Stimulated activated CD8-positive, alpha-beta memory T cell treated with anti-CD3 and anti-CD28 coated beads, Interleukin-4, amount 100 ng/mL, for 48 hours (primary cell): ENCODE data around the gene MOB3B.
"Not testable (repeated sequence)": the region's sequence is repeated elsewhere in the genome, so short reads cannot be mapped to it uniquely, and the experiment has no call there.

Experiments used
- DNase-seq: peaks from one replicate; pipeline ENCODE4 v3.0.0-alpha.2; 2020

MOB3B gene

DNA sequence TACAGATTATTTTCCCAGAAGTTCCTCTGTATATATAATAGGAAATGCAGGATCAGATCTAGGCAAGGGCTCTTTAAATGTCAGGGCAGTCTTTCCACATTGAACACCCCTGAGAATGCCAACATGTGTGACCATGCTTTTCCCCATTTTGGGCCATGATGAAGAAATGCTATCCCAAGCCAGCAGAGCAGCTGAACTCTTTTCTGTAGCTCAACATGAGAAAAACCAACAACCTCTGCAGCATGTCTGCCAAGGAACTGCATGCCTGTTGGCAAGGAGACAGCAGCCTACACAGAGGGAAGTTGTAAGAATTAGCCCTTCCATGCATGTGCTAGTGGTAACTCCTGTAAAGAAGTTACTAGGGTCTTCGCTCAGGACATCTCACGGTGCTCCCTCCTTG lies 15.1 kb downstream of the MOB3B start:
- DNase-seq = no peak

DNA sequence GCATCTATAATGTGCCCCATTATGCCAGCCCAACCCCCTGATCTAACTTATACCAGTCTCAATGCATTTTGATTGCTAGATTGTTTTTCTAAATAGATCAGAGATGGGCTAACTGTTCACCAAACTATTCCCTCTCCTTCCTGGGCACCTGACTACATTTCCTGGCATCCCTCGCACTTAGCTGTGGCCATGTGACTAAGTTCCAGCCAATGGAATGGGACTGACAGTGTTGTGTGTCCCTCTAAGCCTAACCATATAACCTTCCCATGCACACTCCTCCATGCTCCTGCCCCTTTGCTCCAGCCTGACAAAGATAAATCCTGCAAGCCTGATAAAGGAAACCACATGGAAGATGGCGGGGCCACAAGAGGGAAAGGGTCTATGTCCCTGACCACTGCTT lies 17.8 kb downstream of the MOB3B start:
- DNase-seq = no peak

DNA sequence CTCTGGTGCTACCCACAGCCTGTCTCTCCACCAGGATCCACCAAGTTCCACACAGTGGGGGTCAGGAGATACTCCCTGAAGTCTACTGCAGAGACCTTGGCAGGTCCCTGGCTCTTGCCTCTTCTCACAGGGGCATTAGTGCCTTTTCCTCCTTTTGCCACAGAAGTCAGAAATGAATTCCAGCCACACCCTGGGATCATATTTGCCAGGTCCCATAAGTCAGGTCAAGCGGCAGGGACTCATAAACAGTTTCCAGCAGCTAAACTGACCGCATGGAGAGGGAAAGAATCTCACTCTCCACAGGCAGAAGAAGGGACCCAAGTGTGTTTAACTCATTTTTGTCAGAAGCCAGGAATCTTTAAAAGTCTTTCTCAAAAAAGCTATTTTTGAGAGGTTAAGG lies 18.8 kb downstream of the MOB3B start:
- DNase-seq = no peak

DNA sequence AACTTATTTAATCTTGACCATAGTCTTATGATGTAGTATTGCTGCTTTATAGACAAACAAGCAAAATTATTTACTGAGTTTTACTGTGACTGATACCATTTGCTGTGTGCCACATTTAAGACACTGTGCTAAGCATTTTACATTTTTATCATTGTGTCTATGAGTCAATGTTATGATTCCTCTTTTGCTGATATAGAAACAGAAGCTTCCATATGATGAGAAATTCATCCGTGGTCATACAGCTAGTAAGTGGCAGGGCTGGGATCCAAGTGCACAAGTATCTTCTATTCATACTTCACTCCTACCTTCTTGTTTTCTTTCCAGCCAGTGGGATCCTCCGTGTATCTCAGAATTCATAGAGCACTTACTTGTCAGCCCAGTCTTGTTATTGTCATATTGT lies 22.6 kb downstream of the MOB3B start:
- DNase-seq = no peak

DNA sequence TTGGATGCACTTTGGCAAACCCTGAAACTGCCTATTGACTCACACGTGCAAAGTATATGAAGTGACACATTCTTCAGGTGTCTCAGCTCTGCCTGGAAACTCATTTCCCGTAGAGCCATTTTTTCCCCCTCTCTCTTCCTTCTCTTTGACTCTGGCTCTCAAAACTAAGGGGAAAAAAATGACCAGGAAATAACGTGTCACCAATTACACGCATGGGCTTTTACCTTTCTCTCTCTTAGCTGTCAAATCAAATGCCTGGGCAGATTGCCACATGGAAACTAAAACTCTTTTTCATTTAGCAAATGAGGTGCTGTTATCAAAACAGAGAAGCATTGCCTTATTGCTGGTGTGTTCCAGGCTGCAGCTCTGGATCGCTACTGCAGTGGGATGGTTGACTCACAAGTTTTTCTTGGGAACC lies 23.9 kb downstream of the MOB3B start:
- no peak for DNase-seq

DNA sequence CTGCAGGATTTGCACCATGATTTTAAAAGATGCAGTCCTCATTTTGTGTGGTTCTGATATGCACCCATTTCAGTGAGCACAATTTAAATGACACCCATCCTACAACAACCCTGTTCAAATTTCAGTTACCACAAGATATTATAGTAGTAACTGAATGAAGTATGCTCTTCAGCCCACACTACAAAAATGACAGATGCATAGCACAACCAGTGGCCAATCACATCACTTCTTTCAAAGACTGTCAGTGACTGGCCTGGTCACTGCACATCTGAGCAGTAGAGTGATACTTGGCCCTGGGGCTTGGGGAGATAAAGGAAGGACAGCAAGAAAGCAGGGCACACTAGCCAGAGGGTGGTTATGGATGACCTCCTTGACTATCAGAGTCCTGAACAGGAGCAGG lies 25.4 kb downstream of the MOB3B start:
- DNase-seq = no peak

DNA sequence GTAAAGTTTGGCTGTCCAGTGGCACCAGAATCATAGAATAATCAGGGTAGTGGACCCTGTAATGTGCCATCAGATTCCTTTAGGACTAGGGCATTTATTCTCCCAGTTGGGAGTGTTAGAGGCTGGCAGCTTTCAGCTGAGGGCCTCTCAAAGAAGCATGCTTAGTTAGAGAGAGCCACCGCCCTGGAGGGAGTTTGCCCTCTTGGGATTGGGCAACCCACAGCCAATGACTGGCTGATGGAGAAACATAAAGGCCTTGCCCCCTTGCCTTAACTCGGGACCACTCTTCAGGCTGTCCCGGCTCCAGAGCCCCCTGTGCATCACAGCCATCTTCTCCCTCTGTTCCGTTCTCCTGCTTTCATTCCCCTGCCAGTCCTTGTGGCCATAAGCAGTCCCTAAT lies 26.0 kb downstream of the MOB3B start:
- DNase-seq = no peak

DNA sequence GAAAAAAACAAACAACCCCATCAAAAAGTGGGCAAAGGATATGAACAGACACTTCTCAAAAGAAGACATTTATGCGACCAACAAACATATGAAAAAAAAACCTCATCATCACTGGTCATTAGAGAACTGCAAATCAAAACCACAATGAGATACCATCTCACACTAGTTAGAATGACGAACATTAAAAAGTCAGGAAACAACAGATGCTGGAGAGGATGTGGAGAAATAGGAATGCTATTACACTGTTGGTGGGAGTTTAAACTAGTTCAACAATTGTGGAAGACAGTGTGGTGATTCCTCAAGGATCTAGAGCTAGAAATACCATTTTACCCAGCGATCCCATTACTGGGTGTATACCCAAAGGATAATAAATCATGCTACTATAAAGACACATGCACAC lies 28.7 kb downstream of the MOB3B start:
- not testable (repeated sequence) for DNase-seq

DNA sequence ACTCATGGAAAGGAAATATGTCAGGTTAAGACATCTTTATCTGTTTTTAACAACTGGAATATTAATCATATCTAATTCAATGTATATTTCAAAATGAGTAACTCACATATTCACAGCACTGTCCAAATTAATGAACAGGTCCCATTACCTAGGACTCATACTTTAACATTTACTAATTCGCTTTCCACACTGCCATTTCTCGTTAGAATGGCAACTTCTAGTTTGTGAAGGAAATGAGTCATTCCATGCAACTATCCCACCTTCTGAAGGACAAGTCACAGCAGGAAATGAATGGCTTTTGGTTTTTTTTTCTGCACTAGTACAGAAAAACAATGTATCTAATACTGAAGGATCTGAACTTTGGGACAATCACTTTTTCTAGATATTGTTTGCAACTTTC lies 30.2 kb downstream of the MOB3B start:
- no peak for DNase-seq

DNA sequence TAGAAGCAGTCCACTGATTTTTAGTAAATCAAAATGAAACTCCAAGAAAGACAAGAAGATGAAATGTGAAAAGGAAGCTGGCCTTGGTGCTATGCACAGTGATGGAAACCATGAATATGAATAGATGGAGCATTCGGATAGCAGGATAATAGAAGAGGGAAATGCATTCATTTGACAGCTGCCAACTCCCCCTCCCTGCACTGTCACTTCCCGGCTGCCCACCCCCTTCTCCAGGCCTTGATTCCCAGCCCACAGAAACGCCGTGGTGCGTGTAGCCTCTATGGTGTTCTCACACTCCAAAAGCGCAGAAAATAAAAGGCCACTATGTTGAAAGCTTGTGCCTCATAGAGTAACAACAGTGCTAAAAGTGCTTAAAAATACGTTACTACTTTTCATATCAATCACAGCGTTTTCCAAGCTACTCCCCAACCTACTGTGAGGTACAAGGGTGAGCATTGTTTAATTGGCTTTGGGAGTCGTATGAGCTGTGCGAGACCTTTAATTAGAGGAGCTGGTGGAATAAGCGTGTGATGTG lies 31.7 kb downstream of the MOB3B start:
- no peak for DNase-seq

DNA sequence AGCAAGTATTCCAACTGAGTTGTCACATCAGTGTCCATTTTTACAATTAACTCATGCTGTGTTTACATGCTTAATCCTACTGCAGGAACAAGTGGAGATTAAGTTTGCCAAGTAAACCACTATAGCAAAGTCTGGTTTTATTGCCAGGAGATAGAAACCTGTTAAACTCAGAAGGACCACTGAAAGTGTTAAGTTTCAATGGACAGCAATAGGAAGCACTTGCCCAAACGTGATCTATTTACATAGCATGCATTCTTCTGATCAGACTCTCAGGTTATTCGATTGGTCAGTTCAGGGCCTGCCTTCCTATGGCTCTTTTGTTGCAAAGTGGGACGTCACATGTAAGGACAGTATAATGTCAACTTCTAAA lies 33.5 kb downstream of the MOB3B start:
- DNase-seq = no peak

DNA sequence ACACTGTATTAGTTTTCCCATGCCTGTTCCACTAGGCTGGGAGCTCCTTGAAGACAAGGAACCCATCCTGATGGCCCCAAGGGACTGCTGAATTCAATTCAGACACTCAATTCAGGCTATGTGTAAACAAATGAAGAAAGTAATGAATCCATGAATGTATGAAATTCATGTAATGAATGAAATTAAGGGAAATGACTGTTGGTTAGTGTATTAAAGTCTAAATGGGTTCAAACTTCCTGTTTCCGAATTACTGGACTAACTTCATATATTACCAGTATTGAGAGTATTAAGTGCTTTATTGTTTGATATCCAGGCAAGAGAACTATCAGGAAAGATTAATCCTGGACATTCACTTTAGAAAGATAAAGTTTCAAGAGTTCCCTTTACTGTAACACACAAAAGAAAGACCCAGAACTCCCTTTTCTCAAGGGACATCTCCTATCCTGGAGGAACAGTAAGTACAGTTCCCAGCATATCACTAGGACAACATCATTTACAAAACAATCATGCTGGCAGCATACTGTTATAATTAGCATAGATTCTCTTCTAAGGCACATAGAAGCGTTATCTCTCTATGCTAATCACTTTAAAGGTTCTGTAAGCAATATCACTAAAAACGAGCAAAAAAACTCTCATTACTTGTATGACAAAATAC lies 34.0 kb downstream of the MOB3B start:
- DNase-seq = no peak

DNA sequence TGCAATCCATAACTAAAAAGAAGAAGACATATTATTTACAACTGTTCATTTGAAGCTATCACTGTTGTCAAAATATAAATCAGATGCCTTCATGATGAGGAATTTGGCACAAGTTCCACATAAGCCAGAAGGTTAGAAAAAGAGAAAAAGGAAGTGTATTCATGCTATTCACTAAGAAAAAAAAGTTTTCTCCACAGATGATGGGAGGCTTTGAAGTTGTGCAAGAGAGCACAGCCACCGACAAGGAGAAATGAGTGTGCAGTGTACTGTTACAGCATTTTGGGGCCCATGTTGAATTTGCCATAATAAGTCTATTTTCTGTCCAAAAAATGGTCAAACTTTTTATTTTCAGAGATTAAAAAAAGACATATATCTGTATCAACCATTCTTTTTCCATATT lies 38.5 kb downstream of the MOB3B start:
- no peak for DNase-seq

DNA sequence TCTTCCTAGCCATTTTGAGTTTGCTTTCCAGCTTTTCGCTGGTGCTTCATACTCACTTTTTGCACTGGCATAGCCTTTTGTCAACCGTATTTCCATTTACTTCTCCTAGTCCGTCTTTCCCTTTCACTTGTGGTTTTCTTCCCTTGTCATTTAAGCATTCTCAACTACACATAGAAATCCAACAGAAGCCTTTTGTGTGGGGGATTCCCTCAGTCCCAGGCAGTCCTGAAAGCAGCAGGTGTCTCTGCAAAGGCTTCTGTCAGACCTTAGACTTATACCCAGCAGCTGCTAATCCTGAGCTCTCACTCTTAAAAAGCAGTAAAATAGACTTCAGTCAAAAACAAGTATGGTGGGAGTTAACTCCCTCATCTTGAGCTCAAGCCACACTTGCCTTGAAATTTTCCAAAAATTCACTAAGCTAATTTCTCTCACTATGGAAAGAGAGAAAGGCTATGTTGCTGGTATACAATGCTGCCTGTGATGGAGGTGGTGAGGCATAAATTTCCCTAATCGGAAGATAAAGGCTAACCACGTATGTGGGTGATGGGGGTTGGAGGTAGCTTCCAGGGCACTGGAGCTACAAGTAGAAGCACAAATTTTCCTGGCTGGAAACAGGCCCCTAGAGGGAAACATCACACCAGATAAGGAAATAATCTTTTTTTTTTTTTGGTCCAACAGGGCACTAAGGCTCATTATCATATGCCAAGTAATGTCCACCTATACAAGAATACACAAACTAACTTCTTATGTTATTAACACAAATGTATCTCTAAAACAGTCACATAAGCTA lies 40.3 kb downstream of the MOB3B start:
- DNase-seq = no peak

DNA sequence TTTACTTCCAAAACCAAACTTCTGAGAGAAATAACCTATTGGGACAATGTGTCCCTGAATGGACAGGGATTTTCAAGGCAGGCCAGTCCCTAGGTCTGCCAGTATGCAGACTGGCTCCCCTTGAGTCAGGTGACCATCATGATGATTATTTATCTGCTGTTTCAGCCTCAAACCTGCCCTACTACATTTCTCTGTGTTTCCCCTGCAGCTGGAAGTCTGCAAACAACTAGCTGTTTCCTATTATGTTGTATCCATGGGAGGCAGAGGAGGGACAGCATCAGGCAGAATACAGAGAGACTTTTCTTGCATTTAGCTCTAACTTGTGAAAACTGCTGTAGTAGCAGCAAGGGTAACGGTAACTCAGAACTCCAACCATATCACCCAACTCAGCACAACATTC lies 41.7 kb downstream of the MOB3B start:
- no peak for DNase-seq

DNA sequence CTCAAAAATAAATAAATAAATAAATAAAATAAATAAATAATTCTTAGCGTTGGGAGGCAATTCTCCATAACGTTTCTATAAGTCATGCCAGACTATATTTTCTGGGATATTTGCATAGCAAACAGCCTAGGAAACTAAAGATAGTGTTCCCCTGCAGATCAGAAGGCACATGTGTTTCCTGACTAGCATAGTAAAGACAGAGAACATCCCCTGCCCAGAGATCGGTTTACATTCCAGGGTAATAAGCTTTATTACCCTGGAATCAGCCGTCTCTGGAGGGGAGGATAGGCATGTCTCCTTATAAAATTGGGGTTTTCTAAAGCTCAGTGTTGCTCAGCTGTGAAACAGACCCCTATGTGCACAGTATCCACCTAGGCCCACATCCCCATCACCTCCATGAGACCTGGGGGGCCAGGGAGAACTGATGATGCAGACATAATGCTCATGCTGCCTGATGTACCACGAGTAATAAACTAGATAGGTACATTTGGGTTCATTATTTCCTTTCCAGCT lies 42.4 kb downstream of the MOB3B start:
- no peak for DNase-seq

DNA sequence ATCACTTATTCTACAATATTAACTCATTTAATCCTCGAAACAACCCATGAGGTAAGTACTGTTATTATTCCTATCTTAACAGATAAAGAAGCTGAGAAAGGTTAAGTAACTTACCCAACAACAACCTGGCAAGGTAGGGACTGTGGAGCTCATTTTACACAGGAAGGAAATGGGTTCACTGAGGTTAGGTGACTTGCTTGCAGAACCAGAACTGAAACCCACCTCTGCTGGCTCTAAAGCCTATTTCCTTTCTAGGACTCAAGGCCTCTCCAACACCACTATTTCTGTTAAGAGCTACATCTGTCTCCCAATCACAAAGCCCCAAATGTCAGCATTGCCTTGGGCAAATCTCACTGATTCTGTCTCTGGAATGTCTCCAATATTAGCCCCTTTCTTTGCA lies 44.5 kb downstream of the MOB3B start:
- DNase-seq = no peak

DNA sequence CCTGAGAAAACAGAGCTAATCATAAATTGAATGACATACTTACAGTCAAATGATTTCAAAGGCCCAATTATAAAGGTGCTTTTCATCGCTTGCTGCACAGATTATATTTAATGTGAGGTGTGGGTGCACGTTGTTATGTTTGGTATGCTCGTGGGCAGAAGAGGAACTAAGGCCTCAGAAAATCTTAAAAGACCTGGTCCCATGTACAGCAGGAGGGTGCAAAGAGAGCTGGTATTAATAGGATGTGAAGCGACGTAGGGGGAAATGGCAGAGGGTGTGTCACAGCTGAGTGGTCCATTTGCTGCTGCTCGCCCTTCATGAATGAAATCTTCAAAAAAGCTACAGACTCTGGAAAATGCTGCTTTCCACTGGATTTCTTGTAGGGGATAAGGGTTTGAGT lies 46.0 kb downstream of the MOB3B start:
- DNase-seq = no peak

DNA sequence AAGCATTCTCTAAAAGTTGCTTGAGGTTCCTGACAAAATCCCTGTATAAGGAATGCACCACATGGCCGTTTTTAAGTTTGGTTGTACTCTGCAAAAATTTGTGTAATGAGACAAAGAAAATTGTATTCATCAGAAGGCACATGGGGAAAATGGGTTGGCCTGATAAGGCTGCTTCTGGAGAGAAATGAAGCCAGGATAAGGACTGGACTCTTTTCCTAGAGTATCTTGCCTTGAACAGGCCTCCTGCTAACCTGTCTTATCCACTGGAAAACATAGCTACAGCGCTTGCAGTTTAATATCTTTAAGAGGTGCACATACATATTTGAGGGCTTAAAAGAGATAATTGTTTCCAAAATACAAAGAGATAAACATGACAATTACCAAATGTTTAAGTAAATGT lies 46.9 kb downstream of the MOB3B start:
- no peak for DNase-seq

DNA sequence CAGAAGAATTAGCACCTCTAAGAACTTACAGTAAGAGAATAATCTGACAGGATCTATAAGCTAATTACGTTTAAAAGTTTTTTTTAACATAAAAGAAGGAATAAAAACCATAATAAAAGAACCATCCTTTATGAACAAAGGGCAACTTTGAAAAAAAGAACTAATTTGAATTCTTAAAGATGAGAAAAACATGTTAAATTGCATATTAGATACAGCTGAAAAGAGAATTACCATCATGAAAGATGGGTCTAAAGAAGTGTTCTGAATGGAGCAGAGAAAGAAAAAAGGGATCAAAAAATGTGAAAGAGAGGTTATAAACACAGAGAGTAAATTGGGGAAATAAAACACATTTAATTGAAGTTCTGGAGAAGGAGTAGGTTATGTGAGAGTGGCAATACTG lies 51.3 kb downstream of the MOB3B start:
- no peak for DNase-seq

DNA sequence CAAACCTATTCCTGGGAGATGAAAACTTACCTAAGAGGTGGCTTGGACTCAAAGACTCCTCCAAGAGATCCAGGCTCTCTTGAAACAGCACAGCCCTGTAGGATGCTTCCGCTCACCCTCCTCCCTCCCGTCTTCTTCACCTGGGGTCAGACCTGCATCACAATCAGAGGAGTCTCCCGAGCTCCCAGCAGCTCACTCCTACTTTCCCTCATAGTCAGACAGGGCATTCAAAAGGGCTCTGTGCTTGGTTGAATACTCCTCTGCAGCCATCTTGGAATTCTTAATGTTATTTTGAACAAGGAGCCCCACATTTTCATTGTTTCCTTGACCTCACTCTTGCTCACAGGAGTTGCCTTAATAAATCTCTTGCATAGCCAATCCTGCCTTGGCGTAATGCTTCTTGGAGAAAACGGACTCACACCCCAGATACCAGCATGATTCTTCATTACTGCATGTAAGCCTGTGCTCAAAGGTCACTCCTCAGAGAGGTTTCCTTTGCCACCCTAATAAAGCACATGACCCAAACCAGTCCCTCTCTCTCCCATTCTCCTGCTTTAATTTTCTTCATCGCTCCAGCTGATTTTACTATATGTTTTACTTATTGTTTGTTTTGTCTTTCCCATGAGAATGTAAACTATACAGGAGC lies 52.6 kb downstream of the MOB3B start:
- no peak for DNase-seq

DNA sequence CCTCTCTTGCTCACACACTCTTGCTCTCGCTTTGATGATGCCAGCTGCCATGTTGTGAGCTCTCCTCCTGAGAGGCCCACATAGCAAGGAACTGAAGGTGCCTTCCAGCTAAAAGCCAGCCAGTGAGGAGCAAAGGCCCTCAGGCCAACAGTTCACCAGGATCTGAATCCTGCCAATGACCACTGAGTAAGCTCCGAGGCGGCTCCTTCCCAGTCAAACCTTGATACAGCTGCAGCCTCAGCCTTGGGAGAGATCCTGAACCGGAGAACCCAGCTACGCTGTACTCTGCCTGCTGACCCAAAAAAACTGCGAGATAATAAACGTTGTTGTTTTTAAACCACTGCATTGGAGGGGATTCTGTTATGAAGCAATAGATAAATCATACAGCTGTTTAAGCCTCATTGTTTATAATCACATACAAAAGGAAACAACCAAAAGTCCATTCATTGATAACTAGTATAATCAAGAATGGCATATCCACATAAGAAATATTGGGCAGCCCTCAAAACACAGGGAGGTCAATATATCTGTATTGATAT lies 54.5 kb downstream of the MOB3B start:
- DNase-seq = no peak

DNA sequence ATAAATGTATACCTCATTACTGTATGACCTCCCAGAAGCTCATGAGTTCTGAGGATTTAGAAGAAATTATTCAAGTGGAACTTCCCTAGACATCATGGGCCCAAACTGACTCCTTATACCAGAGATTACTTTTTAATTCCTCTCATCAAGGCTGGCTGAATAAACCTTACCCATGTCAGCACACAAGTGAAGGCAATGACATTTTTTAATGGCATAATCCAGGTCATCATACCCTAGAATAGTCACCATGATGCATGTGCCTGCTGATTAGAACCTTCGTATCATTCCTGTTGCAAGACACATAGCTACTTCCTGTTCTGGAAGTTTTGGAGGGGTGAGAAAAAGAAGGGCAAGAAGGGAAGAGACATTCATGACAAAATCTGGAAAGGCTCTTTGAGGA lies 55.3 kb downstream of the MOB3B start:
- DNase-seq = no peak

DNA sequence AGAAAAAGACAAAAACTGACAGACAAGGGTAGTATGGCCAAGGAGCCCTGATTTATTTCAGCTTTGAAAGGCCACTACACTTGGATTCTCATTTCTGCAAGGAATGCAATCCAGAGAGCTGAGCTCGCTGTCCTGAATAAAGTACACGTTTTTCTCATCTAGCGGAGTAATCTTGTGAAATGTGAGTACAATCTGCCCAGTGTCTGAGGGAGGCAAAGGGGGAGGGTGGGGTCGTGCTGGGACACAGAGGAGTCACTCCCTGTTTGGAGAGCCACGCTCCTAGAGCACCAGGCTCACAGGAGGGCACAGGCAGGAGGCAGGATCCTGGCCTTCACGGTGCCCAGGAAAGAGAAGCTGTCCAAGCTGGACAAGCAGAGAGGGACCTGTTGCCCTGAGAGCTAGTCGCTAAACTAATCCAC lies 56.5 kb downstream of the MOB3B start:
- no peak for DNase-seq
